ENCODE results near the gene ABLIM3. TPM values are rescaled to one million over a fixed set of nuclear protein-coding genes. Genes with fewer than 3 reads are reported as not detected.

The ABLIM3 gene
- total RNA-seq, 4 donors from 2014 or later = 10.5 to 30.4 (median 22.3) TPM

DNA sequence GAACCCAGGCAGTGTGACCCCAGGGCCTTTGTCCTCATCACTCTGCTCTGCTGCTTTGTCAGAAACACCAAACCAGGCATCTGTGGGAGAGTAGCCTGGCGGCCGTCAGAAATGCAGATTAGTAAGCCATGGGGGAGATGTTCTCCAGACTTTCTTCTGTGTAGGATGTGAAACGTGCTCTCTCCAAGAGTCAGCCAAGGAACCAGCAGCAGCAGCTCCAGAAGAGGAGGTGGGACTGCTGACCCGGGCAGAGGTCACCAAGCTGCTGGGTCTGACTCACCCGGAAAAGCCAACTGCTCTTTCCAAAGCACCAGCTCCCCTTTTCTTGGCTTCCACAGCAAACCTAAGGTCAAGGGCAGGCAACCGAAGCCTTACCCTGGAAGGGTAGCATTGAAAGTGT is 14.4 kb upstream of the ABLIM3 start:
- no peaks in the 10 kb centered on the region for H3K4me1 ChIP-seq
- no peak for DNase-seq
- H3K4me3 ChIP-seq (replicated peaks in 1 of 3) = no peak overlapping the region
- H3K9me3 ChIP-seq = no peaks in the 10 kb centered on the region
- TF ChIP-seq, protein P1, sequence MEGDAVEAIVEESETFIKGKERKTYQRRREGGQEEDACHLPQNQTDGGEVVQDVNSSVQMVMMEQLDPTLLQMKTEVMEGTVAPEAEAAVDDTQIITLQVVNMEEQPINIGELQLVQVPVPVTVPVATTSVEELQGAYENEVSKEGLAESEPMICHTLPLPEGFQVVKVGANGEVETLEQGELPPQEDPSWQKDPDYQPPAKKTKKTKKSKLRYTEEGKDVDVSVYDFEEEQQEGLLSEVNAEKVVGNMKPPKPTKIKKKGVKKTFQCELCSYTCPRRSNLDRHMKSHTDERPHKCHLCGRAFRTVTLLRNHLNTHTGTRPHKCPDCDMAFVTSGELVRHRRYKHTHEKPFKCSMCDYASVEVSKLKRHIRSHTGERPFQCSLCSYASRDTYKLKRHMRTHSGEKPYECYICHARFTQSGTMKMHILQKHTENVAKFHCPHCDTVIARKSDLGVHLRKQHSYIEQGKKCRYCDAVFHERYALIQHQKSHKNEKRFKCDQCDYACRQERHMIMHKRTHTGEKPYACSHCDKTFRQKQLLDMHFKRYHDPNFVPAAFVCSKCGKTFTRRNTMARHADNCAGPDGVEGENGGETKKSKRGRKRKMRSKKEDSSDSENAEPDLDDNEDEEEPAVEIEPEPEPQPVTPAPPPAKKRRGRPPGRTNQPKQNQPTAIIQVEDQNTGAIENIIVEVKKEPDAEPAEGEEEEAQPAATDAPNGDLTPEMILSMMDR (IDR thresholded peaks at IDR 0.05) = no peak
- TF ChIP-seq POLR2A (IDR thresholded peaks at IDR 0.05) = no peak
- WGBS, 2 donors = 74 to 84% methylated on average over 6 of the region's 6 CpGs
- no peak overlapping the region for H3K27ac ChIP-seq
- intact Hi-C loops (cut with DNase I) = no loop called here
- no peaks in the 10 kb centered on the region for H3K27me3 ChIP-seq
- no peaks in the 10 kb centered on the region for H3K36me3 ChIP-seq

DNA sequence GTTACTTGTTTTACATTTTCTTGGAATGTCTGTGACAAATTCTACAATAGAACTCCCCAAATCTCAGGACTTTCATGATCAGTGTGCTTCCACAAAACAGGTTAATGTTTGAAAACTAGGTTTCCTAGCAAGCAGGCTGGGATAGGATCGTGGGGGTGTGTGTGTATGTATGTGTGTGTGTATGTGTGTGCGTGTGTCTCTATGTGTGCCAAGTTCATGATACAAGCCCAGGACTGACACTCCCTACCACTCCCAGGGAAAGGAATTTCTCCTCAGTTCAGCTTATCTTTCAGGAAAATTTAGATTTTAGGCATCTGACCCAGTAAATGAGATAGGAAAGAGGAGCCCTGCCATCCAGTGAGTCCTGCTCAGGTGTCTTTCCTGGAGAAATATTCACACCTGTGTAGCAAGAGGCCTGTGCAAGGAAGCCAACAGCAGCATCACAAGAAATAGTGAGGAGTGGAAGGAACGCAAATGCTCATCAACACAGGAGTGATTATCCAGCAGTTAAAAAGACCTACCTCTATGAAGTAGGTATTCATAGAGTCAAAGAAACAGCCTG is 13.8 kb upstream of the ABLIM3 start:
- Histone ChIP-seq H3K36me3 (no peaks in the 10 kb centered on the region), H3K27ac (no peak overlapping the region), H3K9me3 (no peaks in the 10 kb centered on the region), H3K4me3 (replicated peaks in 1 of 3) (no peak overlapping the region), H3K27me3 (no peaks in the 10 kb centered on the region), H3K4me1 (no peaks in the 10 kb centered on the region)
- intact Hi-C loops (cut with DNase I) = no loop called here
- WGBS, 2 donors = 72 to 85% methylated on average over 3 of the region's 3 CpGs
- no peak for DNase-seq
- TF ChIP-seq, protein P1 (IDR thresholded peaks at IDR 0.05) = no peak
- no peak for TF ChIP-seq POLR2A (IDR thresholded peaks at IDR 0.05)

DNA sequence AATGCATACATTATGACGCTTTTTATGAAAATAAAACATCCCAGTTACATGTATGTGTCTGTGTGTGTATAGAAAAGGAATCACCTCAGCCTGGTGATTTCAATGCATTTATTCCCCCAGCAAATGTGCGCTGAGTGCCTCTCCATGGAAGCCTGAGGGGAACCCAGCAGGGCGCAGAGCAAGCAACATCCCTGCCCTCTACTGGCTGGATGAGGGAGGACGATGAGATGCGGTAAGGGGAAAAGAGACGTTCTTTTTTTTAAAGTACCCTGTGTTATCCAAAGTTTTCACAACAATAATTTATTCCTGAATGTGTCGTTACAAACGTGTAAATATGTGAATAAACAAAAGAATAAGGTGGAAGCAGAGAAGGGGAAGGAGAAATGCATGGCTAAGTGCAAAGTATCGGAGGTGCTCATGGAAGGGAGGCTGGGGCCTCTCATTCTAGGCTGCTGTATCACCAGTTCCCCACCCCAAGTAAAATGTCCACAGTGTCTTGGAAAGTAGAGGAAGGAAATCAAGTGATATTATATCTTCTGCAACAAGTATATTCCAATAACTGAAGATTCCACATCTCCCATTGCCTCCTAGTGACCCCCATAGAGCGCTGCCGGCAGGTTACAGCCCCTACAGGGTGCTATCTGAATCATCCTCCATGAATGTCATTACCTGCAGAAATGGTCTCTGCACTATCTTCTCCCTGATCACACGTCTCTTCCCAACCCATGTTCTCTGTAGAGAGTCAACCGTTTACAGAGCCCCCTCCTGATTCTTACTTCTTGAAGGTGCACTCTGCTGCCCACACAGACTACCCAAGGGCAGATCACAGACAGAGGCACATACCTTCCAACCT is 13.0 kb upstream of the ABLIM3 start:
- 43% methylated on average over 13 of the region's 13 CpGs for WGBS, 2 donors
- Histone ChIP-seq H3K36me3 (no peaks in the 10 kb centered on the region), H3K4me3 (replicated peaks in 1 of 3) (no peak overlapping the region), H3K27me3 (no peaks in the 10 kb centered on the region), H3K4me1 (no peaks in the 10 kb centered on the region), H3K9me3 (no peaks in the 10 kb centered on the region), H3K27ac (no peak overlapping the region)
- DNase-seq = peak; percentile 8 to 24
- TF ChIP-seq, protein P1 (IDR thresholded peaks at IDR 0.05) = peak in 3 of 6 experiments; percentile 19 to 66 (median 35)
- no peak for TF ChIP-seq POLR2A (IDR thresholded peaks at IDR 0.05)
- intact Hi-C loops (cut with DNase I) = no loop called here

DNA sequence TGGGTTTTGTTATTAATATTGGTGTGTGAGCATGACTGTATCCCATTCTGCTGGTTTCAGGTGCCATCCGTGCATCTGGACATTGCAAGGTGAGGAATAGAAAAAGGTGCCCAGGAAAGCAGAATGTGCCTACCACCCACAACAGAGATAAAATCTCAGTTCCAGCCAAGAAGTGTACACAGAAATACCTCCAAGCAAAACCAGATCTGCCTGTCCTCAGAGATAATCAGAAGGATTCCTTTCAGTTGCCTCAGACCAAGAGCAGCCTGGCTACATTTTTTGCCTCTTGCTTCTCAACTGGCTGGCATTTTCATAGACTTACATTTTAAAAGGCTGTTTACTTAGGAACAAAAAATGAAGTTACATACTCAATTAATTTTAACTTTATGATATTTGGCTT is 12.1 kb upstream of the ABLIM3 start:
- 76 to 90% methylated on average over 1 of the region's 1 CpG for WGBS, 2 donors
- Histone ChIP-seq H3K36me3 (no peaks in the 10 kb centered on the region), H3K9me3 (no peaks in the 10 kb centered on the region), H3K4me3 (replicated peaks in 1 of 3) (no peak overlapping the region), H3K27me3 (no peaks in the 10 kb centered on the region), H3K4me1 (peaks cover 0 to 3% of the 10 kb centered on the region in 2 donors), H3K27ac (no peak overlapping the region)
- DNase-seq = no peak
- TF ChIP-seq, protein P1 (IDR thresholded peaks at IDR 0.05) = no peak
- no peak for TF ChIP-seq POLR2A (IDR thresholded peaks at IDR 0.05)
- intact Hi-C loops (cut with DNase I) = no loop called here

Data from thyroid gland (tissue), 4 donors.